ENCODE data around the gene GFRA4.
"Not testable (repeated sequence)": the region's sequence is repeated elsewhere in the genome, so short reads cannot be mapped to it uniquely, and the experiment has no call there.

Gene GFRA4

GRCh38 chr20:3627476-3627875, 35.7 kb downstream of the GFRA4 start:
- no peak for DNase-seq (ENCODE audit: low read depth in 3 of 3, low spot score in 1 of 3)

GRCh38 chr20:3622406-3622805, 40.8 kb downstream of the GFRA4 start:
- DNase-seq (ENCODE audit: low read depth in 3 of 3, low spot score in 1 of 3) = no peak

- no peak for DNase-seq (ENCODE audit: low read depth in 3 of 3, low spot score in 1 of 3)
Observed at GRCh38 chr20:3621111-3621510, 42.1 kb downstream of the GFRA4 start.

GRCh38 chr20:3616250-3616649, 46.9 kb downstream of the GFRA4 start:
- DNase-seq (ENCODE audit: low read depth in 3 of 3, low spot score in 1 of 3) = no peak

DNA sequence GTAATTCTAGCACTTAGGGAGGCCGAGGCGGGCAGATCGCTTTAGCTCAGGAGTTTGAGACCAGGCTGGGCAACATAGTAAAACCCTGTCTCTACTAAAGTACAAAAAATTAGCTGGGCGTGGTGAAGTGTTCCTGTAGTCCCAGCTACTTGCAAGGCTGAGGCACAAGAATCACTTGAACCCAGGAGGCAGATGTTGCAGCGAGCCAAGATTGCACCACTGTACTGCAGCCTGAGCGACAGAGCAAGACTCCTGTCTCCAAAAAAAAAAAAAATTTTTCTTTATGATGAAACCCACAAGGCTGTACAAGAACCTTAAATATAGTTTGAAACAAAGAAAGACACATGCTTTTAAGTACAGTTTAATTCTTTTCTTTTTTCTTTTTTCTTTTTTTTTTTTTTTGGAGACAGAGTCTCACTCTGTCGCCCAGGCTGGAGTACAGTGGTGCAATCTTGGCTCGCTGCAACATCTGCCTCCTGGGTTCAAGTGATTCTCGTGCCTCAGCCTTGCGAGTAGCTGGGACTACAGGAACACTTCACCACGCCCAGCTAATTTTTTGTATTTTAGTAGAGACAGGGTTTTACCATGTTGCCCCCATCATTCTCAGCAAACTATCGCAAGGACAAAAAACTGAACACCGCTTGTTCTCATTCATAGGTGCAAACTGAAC, 47.9 kb downstream of the GFRA4 start:
- not testable (repeated sequence) for DNase-seq (ENCODE audit: low read depth in 3 of 3, low spot score in 1 of 3)

GRCh38 chr20:3614466-3614865, 48.7 kb downstream of the GFRA4 start:
- DNase-seq (ENCODE audit: low read depth in 3 of 3, low spot score in 1 of 3) = no peak

DNA sequence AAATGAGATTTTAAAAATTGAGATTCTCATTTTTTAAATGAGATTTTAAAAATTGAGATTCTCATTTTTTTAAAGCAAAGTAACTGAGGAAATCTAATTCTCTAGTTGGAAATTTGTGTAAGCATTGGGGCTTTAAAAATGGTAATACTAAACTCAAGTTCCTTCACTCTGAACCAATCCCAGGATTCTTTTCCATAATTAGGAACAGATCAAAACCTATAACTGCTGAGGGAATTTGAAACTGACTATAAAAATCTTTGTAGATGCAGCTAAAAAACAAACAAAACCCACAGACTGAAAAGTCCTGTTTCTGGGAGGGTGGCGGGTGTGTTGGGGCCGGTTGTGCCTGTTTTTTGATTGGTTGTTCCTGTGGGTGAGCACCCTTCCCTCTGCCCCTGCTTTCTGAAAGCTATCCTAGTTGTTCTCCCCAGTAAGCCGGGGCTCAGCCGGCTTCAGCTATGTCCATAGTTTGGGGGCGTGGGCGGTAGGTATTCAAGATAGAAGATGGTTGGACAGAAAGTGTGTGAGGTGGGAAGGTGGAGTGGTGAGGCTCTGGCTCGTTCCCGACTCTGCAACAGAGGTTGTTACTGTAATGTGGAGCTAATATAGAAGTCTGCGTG, 49.3 kb downstream of the GFRA4 start:
- DNase-seq (ENCODE audit: low read depth in 3 of 3, low spot score in 1 of 3) = no peak

DNA sequence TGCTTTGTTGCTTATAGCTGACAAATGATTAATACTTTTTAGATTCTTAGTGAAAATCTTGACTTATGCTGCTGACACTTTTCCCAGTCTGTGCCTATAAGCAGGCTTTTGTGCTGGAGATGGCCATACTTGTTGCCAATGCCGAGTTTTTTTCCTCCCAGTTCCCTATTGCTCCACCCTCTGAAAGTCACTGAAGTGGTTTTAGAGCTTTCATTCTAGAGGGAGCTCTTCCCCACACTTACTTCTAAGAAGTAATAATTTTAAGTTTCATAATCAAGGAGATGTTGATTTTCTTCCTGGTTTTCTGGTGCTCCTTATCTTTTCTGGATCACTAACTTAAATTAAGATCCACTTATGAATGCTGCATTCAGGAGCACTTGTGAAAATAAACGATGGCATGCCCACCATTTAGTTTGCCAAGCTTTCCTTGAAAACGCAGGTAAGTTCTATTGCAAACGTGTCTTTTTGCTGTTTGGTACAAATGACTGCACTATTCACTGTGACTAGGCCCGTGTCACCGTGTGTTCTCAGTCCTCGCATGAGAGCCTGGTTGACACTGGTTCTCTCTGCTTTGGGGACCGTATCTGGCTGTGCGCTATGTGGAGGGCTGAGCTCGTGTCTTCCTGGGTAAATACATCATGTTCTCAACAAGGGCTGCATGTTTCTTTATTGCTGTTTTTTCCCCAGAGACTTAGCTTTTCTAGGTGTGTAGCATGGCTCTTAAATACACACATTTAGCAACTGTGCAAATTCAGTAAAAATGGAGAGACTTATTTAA, 50.2 kb downstream of the GFRA4 start:
- DNase-seq (ENCODE audit: low read depth in 3 of 3, low spot score in 1 of 3) = no peak

DNA sequence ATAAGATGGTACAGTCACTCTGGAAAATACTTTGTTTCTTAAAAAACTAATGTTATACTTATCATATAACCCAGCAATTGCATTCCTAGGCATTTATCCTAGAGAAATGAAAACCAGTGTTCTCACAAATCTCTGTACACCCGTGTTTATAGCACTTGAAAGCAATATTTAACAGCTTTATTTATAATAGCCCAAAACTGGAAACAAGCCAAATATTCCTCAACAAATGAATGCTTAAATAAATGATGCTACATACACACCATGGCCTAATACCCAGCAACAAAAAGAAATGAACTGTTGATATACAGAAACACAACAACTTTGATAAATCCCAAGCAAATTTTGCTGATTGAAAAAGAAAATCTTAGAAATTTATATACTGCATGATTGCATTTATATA, 51.3 kb downstream of the GFRA4 start:
- DNase-seq (ENCODE audit: low read depth in 3 of 3, low spot score in 1 of 3) = no peak

Data from stimulated activated CD4-positive, alpha-beta T cell treated with anti-CD3 and anti-CD28 coated beads, TNF-alpha, amount 100 ng/mL, for 1 hour (primary cell).